Measurements from ENCODE around the gene CUBN. TPM values are rescaled to one million over a fixed set of nuclear protein-coding genes. Genes with fewer than 3 reads are reported as not detected.

CUBN gene
- total RNA-seq, 1 experiment from 2014 or later = 1.3 TPM

GRCh38 chr10:16795410-16796073 lies 334.1 kb downstream of the CUBN start:
- TF ChIP-seq TCF7L2 (IDR thresholded peaks at IDR 0.05; ENCODE audit: low read depth, low read length) = no peak
- TF ChIP-seq, protein P1, sequence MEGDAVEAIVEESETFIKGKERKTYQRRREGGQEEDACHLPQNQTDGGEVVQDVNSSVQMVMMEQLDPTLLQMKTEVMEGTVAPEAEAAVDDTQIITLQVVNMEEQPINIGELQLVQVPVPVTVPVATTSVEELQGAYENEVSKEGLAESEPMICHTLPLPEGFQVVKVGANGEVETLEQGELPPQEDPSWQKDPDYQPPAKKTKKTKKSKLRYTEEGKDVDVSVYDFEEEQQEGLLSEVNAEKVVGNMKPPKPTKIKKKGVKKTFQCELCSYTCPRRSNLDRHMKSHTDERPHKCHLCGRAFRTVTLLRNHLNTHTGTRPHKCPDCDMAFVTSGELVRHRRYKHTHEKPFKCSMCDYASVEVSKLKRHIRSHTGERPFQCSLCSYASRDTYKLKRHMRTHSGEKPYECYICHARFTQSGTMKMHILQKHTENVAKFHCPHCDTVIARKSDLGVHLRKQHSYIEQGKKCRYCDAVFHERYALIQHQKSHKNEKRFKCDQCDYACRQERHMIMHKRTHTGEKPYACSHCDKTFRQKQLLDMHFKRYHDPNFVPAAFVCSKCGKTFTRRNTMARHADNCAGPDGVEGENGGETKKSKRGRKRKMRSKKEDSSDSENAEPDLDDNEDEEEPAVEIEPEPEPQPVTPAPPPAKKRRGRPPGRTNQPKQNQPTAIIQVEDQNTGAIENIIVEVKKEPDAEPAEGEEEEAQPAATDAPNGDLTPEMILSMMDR (IDR thresholded peaks at IDR 0.05) = no peak
- TF ChIP-seq, protein P2, sequence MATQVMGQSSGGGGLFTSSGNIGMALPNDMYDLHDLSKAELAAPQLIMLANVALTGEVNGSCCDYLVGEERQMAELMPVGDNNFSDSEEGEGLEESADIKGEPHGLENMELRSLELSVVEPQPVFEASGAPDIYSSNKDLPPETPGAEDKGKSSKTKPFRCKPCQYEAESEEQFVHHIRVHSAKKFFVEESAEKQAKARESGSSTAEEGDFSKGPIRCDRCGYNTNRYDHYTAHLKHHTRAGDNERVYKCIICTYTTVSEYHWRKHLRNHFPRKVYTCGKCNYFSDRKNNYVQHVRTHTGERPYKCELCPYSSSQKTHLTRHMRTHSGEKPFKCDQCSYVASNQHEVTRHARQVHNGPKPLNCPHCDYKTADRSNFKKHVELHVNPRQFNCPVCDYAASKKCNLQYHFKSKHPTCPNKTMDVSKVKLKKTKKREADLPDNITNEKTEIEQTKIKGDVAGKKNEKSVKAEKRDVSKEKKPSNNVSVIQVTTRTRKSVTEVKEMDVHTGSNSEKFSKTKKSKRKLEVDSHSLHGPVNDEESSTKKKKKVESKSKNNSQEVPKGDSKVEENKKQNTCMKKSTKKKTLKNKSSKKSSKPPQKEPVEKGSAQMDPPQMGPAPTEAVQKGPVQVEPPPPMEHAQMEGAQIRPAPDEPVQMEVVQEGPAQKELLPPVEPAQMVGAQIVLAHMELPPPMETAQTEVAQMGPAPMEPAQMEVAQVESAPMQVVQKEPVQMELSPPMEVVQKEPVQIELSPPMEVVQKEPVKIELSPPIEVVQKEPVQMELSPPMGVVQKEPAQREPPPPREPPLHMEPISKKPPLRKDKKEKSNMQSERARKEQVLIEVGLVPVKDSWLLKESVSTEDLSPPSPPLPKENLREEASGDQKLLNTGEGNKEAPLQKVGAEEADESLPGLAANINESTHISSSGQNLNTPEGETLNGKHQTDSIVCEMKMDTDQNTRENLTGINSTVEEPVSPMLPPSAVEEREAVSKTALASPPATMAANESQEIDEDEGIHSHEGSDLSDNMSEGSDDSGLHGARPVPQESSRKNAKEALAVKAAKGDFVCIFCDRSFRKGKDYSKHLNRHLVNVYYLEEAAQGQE (IDR thresholded peaks at IDR 0.05; ENCODE audit: insufficient read depth in 1 of 2, low read depth in 2 of 2, low read length in 1 of 2) = no peak
- TF ChIP-seq SIN3A (IDR thresholded peaks at IDR 0.05; ENCODE audit: borderline replicate concordance, insufficient read depth, low read depth, low read length) = no peak
- TF ChIP-seq POLR2AphosphoS5 (IDR thresholded peaks at IDR 0.05; ENCODE audit: low read depth, low read length) = no peak
- H3K36me3 ChIP-seq (ENCODE audit: control insufficient read depth, insufficient read depth, low read length) = no peaks in the 10 kb centered on the region
- ChIA-PET CTCF (interaction anchor here (0.6 kb wide), 1 partner anchor 271 kb away, joined by 3 read pairs; no protein-coding TSS in a partner anchor), POLR2A (no interaction called here)
- no peak for DNase-seq (ENCODE audit: low read depth, low spot score)
- H3K27me3 ChIP-seq (ENCODE audit: control insufficient read depth, insufficient read depth, low read length) = no peaks in the 10 kb centered on the region
- 0 out of 2 replicates have a peak, but pooled peaks cover 4% of the 10 kb centered on the region for H3K4me1 ChIP-seq (ENCODE audit: control insufficient read depth, insufficient read depth, low read length)
- intact Hi-C loops (cut with micrococcal nuclease; ENCODE audit: unreplicated experiment) (no loop called here), in situ Hi-C loops (cut with HindIII; ENCODE audit: low pct_unique_long_range_greater_than_20kb, low sequenced_read_pairs) (no loop called here)
- H3K4me3 ChIP-seq (ENCODE audit: low read depth in 2 of 2, low read length in 2 of 2) = no peak overlapping the region
- H3K9me3 ChIP-seq (ENCODE audit: control insufficient read depth, insufficient read depth, low read depth, low read length) = no peaks in the 10 kb centered on the region
- no peak for ATAC-seq
- no TSS peak for BruUV-seq (replicated peaks)
- no peak overlapping the region for H3K27ac ChIP-seq (ENCODE audit: low read length)

- in situ Hi-C loops (cut with HindIII; ENCODE audit: low pct_unique_long_range_greater_than_20kb, low sequenced_read_pairs) = no loop called here
- BruUV-seq (replicated peaks) = no TSS peak
Measured at GRCh38 chr10:16794005-16794404, 335.6 kb downstream of the CUBN start.

More at GRCh38 chr10:16794005-16794404, 335.6 kb downstream of the CUBN start:
- H3K4me3 ChIP-seq (ENCODE audit: low read depth in 2 of 2, low read length in 2 of 2) = no peak overlapping the region
- no peak overlapping the region for H3K27ac ChIP-seq (ENCODE audit: low read length)
- ChIA-PET POLR2A (no interaction called here), CTCF (no interaction called here)
- intact Hi-C loops (cut with micrococcal nuclease; ENCODE audit: unreplicated experiment) = no loop called here
- H3K4me1 ChIP-seq (ENCODE audit: control insufficient read depth, insufficient read depth, low read length) = no peaks in the 10 kb centered on the region
- DNase-seq (ENCODE audit: low read depth, low spot score) = no peak
- H3K27me3 ChIP-seq (ENCODE audit: control insufficient read depth, insufficient read depth, low read length) = no peaks in the 10 kb centered on the region
- ATAC-seq = no peak
- TF ChIP-seq, protein P1 (IDR thresholded peaks at IDR 0.05) = no peak
- TF ChIP-seq SIN3A (IDR thresholded peaks at IDR 0.05; ENCODE audit: borderline replicate concordance, insufficient read depth, low read depth, low read length) (no peak), TCF7L2 (IDR thresholded peaks at IDR 0.05; ENCODE audit: low read depth, low read length) (no peak), POLR2AphosphoS5 (IDR thresholded peaks at IDR 0.05; ENCODE audit: low read depth, low read length) (no peak)
- TF ChIP-seq, protein P2 (IDR thresholded peaks at IDR 0.05; ENCODE audit: insufficient read depth in 1 of 2, low read depth in 2 of 2, low read length in 1 of 2) = no peak
- no peaks in the 10 kb centered on the region for H3K36me3 ChIP-seq (ENCODE audit: control insufficient read depth, insufficient read depth, low read length)
- no peaks in the 10 kb centered on the region for H3K9me3 ChIP-seq (ENCODE audit: control insufficient read depth, insufficient read depth, low read depth, low read length)

All from Panc1 (cell line).